GM12878 (cell line): ENCODE data around the gene RTN4RL1. TPM values are rescaled to one million over a fixed set of nuclear protein-coding genes. Genes with fewer than 3 reads are reported as not detected.

Source experiments
- ATAC-seq: fragments of 200-7000 bp; cut with Tn5 transposase; 3 replicates; pipeline ENCODE4 v1.9.1; 2020; ENCODE audit warnings: mild to moderate bottlenecking, moderate library complexity
- BruUV-seq: library from RNA; stranded (reverse); fragments of 400-500 nt; replicated peaks from 2 replicates; lab custom pipeline; 2021; lab: Mats Ljungman, UMichigan
- CTCF ChIA-PET: fragments of 300-600 bp; sonication (Branson Sonifier 250); formaldehyde crosslinking; extraction: SDS; loops from one replicate; lab custom pipeline; 2021; ENCODE audit warnings: inconsistent platforms; lab: Yijun Ruan, JAX
- POLR2A ChIA-PET: fragments of 350-600 bp; formaldehyde crosslinking; extraction: SDS; loops from one replicate; lab custom pipeline; 2021; ENCODE audit warnings: inconsistent platforms; lab: Charles Lee
- RAD21 ChIA-PET: fragments of 300-600 bp; sonication (Branson Sonifier 250); formaldehyde crosslinking; loops from one replicate; lab custom pipeline; 2023; ENCODE audit warnings: antibody characterized with exemption; ENCODE audit not compliant: unreplicated experiment; lab: Charles Lee
- SMC1A ChIA-PET: fragments of 300-600 bp; sonication (Branson Sonifier 250); formaldehyde crosslinking; loops from one replicate; lab custom pipeline; 2023; ENCODE audit not compliant: unreplicated experiment, uncharacterized antibody; lab: Charles Lee
- DNase-seq: peaks from one replicate; pipeline ENCODE4 v3.0.0-alpha.2; 2011; ENCODE audit warnings: low read depth, low spot score
- FAIRE-seq: peaks from 3 replicates; lab custom pipeline; 2011; peaks lifted over from hg19 to GRCh38; lab: Jason Lieb, UNC
- H2AFZ ChIP-seq: 2 replicates; pipeline ENCODE4 v1.6.0; 2011; ENCODE audit warnings: low read depth, low read length, control low read depth; ENCODE audit not compliant: control insufficient read depth
- H3K27ac ChIP-seq: 2 replicates; pipeline ENCODE4 v1.5.1; 2011; ENCODE audit warnings: control low read depth; ENCODE audit not compliant: control insufficient read depth, insufficient read depth
- H3K27me3 ChIP-seq, 2 experiments: replicated peaks in 1 of 2; 2 replicates each; pipeline versions ENCODE4 v1.6.0 to v1.6.1; 2011; ENCODE audit warnings: low read length in 1 of 2; ENCODE audit not compliant: control insufficient read depth in 2 of 2, insufficient read depth in 2 of 2
- H3K36me3 ChIP-seq, 2 experiments: 2 replicates each; pipeline ENCODE4 v1.5.1; 2011; ENCODE audit warnings: low read length in 1 of 2; ENCODE audit not compliant: control insufficient read depth in 2 of 2, insufficient read depth in 2 of 2
- H3K4me1 ChIP-seq: 2 replicates; pipeline ENCODE4 v1.6.1; 2011; ENCODE audit warnings: mild to moderate bottlenecking, low read length, moderate library complexity, mixed read lengths; ENCODE audit not compliant: control insufficient read depth, insufficient read depth
- H3K4me2 ChIP-seq: 2 replicates; pipeline ENCODE4 v1.6.0; 2011; ENCODE audit warnings: control low read depth; ENCODE audit not compliant: control insufficient read depth, insufficient read depth
- H3K4me3 ChIP-seq: fragments of 200-600 bp; sonication (generic); 2 replicates; pipeline ENCODE4 v1.5.1; 2016
- H3K79me2 ChIP-seq: 2 replicates; pipeline ENCODE4 v1.6.0; 2011; ENCODE audit warnings: low read length; ENCODE audit not compliant: control insufficient read depth, insufficient read depth
- H3K9ac ChIP-seq: 2 replicates; pipeline ENCODE4 v1.8.0; 2011; ENCODE audit warnings: low read length, control low read depth, mixed read lengths; ENCODE audit not compliant: control insufficient read depth, insufficient read depth
- H3K9me3 ChIP-seq: replicated peaks from 3 replicates; pipeline ENCODE4 v1.5.1; 2011; ENCODE audit warnings: mild to moderate bottlenecking, low read length; ENCODE audit not compliant: control insufficient read depth, insufficient read depth
- H4K20me1 ChIP-seq: 2 replicates; pipeline ENCODE4 v1.6.0; 2011; ENCODE audit not compliant: control insufficient read depth, insufficient read depth
- CBFB ChIP-seq: IDR thresholded peaks from 2 replicates; pipeline ENCODE4 v1.6.1; 2016; ENCODE audit warnings: antibody characterized with exemption, low read depth
- IKZF2 ChIP-seq, 2 experiments: fragments of 450-650 bp; IDR thresholded peaks; 2 replicates each; pipeline ENCODE4 v1.6.1; 2017; ENCODE audit warnings: mild to moderate bottlenecking in 2 of 2, moderate library complexity in 2 of 2
- JUND ChIP-seq: IDR thresholded peaks from 2 replicates; pipeline ENCODE4 v1.6.1; 2012; ENCODE audit warnings: low read depth, mild to moderate bottlenecking, low read length, improper control_type of control experiment, moderate library complexity
- MXI1 ChIP-seq: fragments of 150-350 bp; IDR thresholded peaks from 2 replicates; pipeline ENCODE4 v1.6.1; 2011; ENCODE audit warnings: low read depth, mild to moderate bottlenecking, inconsistent platforms, low read length, improper control_type of control experiment
- PAX8 ChIP-seq: fragments of 450-650 bp; IDR thresholded peaks from 2 replicates; pipeline ENCODE4 v1.6.1; 2017; ENCODE audit warnings: mild to moderate bottlenecking, moderate library complexity
- SIX5 ChIP-seq: IDR thresholded peaks from 2 replicates; pipeline ENCODE4 v1.6.1; 2011; ENCODE audit warnings: mild to moderate bottlenecking, low read depth, low read length, moderate library complexity; ENCODE audit not compliant: severe bottlenecking
- SRF ChIP-seq, 2 experiments: IDR thresholded peaks; 2 replicates each; pipeline ENCODE4 v1.6.1; 2011; ENCODE audit warnings: low read depth in 2 of 2, low read length in 2 of 2, mild to moderate bottlenecking in 1 of 2, moderate library complexity in 1 of 2
- STAT1 ChIP-seq: fragments of 450-650 bp; conservative IDR thresholded peaks from 2 replicates; pipeline ENCODE4 v1.6.1; 2014; ENCODE audit warnings: antibody characterized with exemption, mild to moderate bottlenecking
- TBL1XR1 ChIP-seq: IDR thresholded peaks from 2 replicates; pipeline ENCODE4 v1.6.1; 2012; ENCODE audit warnings: low read depth, low read length, improper control_type of control experiment
- WGBS: methylation state at CpG from one replicate; pipeline ENCODE4 v1.1.6; 2016; ENCODE audit warnings: low lambda C conversion rate; ENCODE audit not compliant: insufficient replicate concordance, insufficient coverage; ENCODE audit errors: missing lambda C conversion rate; 5-methylcytosine and 5-hydroxymethylcytosine counted together
- in situ Hi-C: fragments of 300-500 bp; cut with MboI; formaldehyde crosslinking; loops from 9 replicates; pipeline ENCODE4 v1.14.3; 2018; ENCODE audit warnings: mixed read lengths
- intact Hi-C: fragments of 100-400 bp; cut with micrococcal nuclease; formaldehyde crosslinking; loops from one replicate; pipeline ENCODE4 v1.14.2; 2022; ENCODE audit not compliant: unreplicated experiment
- polyA plus RNA-seq, 11 experiments: library from polyadenylated mRNA; depleted of rRNA in 4 of 11; unstranded in 6 of 11; stranded (reverse) in 5 of 11; fragments of >200 nt; fragmentation: Nextera tagmentation in 4 of 11; fragmentation: Illumina TruSeq in 1 of 11; extraction: Ambion mirVana in 4 of 11; extraction: Trizol in 1 of 11; gene quantifications; 1 replicate in 1 of 11; 2 replicates in 10 of 11; pipeline versions ENCODE4 v1.2.1 to v1.2.3, GENCODE V29; 2011 to 2016; ENCODE audit warnings: inconsistent platforms in 2 of 11, missing spikeins in 2 of 11, low read depth in 1 of 11
- total RNA-seq, 4 experiments: library from RNA; depleted of rRNA in 3 of 4; stranded (reverse); fragments of >200 nt in 3 of 4; fragmentation: Illumina TruSeq in 1 of 4; extraction: Trizol in 1 of 4; gene quantifications; 2 replicates each; pipeline versions ENCODE4 v1.2.1 to v1.2.3, GENCODE V29; 2013 to 2021

RTN4RL1 gene
- total and polyA plus RNA-seq, 10 of the 15 experiments (the other 5 are each of a cell fraction or from before 2014, with no cell fraction given): 0.08 to 0.11 (median 0.10) TPM; not detected in 7

DNA sequence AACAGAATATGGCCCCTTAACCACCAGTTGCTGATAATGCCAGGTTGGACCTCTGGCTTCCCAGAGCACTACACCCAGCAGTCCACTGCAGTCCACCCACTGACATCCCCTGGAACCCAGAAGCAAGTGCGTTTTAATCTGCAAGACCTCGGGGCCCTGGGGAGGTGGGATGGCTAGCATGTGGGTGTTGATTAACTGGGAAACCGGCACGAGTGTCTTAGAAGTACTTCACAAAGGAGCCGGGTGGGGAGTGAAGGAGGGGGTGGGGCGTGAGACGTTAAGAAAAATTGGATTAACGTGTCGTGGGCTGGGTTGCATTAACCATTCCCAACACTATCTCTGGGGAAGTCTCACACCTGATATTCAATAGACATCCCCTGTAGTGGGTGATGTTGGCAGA lies 23.7 kb upstream of the RTN4RL1 start:
- Histone ChIP-seq H2AFZ (no peak overlapping the region), H3K4me1 (peaks cover 10% of the 10 kb centered on the region), H3K36me3 (no peaks in the 10 kb centered on the region; a peak in 2 of 4 replicates), H3K79me2 (no peaks in the 10 kb centered on the region; the same call in 1 of the 2 replicates), H3K4me2 (peak overlapping the region; percentile 98), H3K27me3 (peaks cover 2% of the 10 kb centered on the region in 2 experiments; a peak in 3 of 4 replicates), H3K27ac (no peak overlapping the region), H3K4me3 (peak overlapping the region; percentile 86; the same call in 1 of the 2 replicates), H3K9me3 (no peaks in the 10 kb centered on the region), H3K9ac (no peak overlapping the region), H4K20me1 (no peaks in the 10 kb centered on the region)
- intact Hi-C loops: no loop called here
- ChIA-PET POLR2A (interaction anchor here (0.5 to 1.0 kb wide), 2 partner anchors 10 to 327 kb away, joined by 3 read pairs; no protein-coding TSS in a partner anchor), CTCF (interaction anchor here (1.0 to 2.1 kb wide), 4 partner anchors 44 to 234 kb away, joined by 3 to 12 read pairs (median 4); no protein-coding TSS in a partner anchor), SMC1A (interaction anchor here (1.1 to 1.6 kb wide), 4 partner anchors 18 to 327 kb away, joined by 3 to 8 read pairs (median 3); no protein-coding TSS in a partner anchor), RAD21 (interaction anchor here (1.2 to 1.3 kb wide), 2 partner anchors 10 to 332 kb away, joined by 3 to 4 read pairs; no protein-coding TSS in a partner anchor)
- FAIRE-seq (no peak), DNase-seq (no peak), ATAC-seq (no peak)
- in situ Hi-C loops: no loop called here
- TF ChIP-seq STAT1 (no peak), JUND (no peak), IKZF2 (IDR thresholded peaks at IDR 0.05) (no peak), SIX5 (no peak), MXI1 (no peak), TBL1XR1 (no peak), CBFB (no peak), PAX8 (no peak), SRF (IDR thresholded peaks at IDR 0.05; ENCODE audit: low read depth in 2 of 2, low read length in 2 of 2) (no peak)
- WGBS: 35% methylated on average over 9 of the region's 9 CpGs
- BruUV-seq: no TSS peak
